ENCODE measurements around the gene LACTBL1.
A peak's percentile ranks its signal among the peaks of the same experiment; 100 is the strongest.

LACTBL1 gene

GRCh38 chr1:22941257-22941656, 31.4 kb downstream of the LACTBL1 start:
- DNase-seq, result no peak

- DNase-seq, result no peak
Observed at GRCh38 chr1:22936681-22937080, 36.0 kb downstream of the LACTBL1 start.

GRCh38 chr1:22935433-22935832, 37.2 kb downstream of the LACTBL1 start:
- no peak for DNase-seq

GRCh38 chr1:22932803-22933470, 39.7 kb downstream of the LACTBL1 start:
- no peak for DNase-seq

- peak; percentile 10 for DNase-seq
Observed at GRCh38 chr1:22930240-22930912, 42.3 kb downstream of the LACTBL1 start.

GRCh38 chr1:22925111-22925510, 47.6 kb downstream of the LACTBL1 start:
- no peak for DNase-seq

GRCh38 chr1:22922640-22923039, 50.0 kb downstream of the LACTBL1 start:
- no peak for DNase-seq

- no peak for DNase-seq
Observed at GRCh38 chr1:22921452-22922126, 51.1 kb downstream of the LACTBL1 start.

GRCh38 chr1:22920734-22921451, 51.8 kb downstream of the LACTBL1 start:
- no peak for DNase-seq

- no peak for DNase-seq
Observed at GRCh38 chr1:22920026-22920733, 52.5 kb downstream of the LACTBL1 start.

GRCh38 chr1:22919341-22920025, 53.2 kb downstream of the LACTBL1 start:
- DNase-seq, result no peak

- no peak for DNase-seq
Observed at GRCh38 chr1:22918644-22919043, 54.0 kb downstream of the LACTBL1 start.

GRCh38 chr1:22917989-22918388, 54.7 kb downstream of the LACTBL1 start:
- no peak for DNase-seq

- DNase-seq, result no peak
Observed at GRCh38 chr1:22916471-22916820, 56.2 kb downstream of the LACTBL1 start.

- DNase-seq, result no peak
Observed at GRCh38 chr1:22915816-22916470, 56.7 kb downstream of the LACTBL1 start.

GRCh38 chr1:22915231-22915630, 57.4 kb downstream of the LACTBL1 start:
- DNase-seq, result no peak

- DNase-seq, result no peak
Observed at GRCh38 chr1:22914633-22915217, 57.9 kb downstream of the LACTBL1 start.

- no peak for DNase-seq
Observed at GRCh38 chr1:22914156-22914555, 58.5 kb downstream of the LACTBL1 start.

GRCh38 chr1:22913421-22914141, 59.1 kb downstream of the LACTBL1 start:
- no peak for DNase-seq

- DNase-seq, result no peak
Observed at GRCh38 chr1:22912311-22912710, 60.4 kb downstream of the LACTBL1 start.
